Epithelial cell of esophagus (primary cell): Measurements from ENCODE around the gene CORO2B.

Experiments
- DNase-seq: peaks from one replicate; pipeline ENCODE4 v3.0.0; 2010; ENCODE audit warnings: low read depth
- H3K4me3 ChIP-seq: 2 replicates; pipeline ENCODE4 v1.5.1; 2011; ENCODE audit warnings: mild to moderate bottlenecking, low read length, control low read depth
- TF ChIP-seq, protein P1 (sequence below): IDR thresholded peaks from 2 replicates; pipeline ENCODE4 v1.5.1; 2011; ENCODE audit warnings: low read depth, mild to moderate bottlenecking, low read length, control low read depth, inconsistent platforms; ENCODE audit not compliant: insufficient read depth; ENCODE audit errors: missing control alignments

The CORO2B gene

GRCh38 chr15:68638953-68639515 is 60.2 kb downstream of the CORO2B start:
- H3K4me3 ChIP-seq = no peak overlapping the region
- TF ChIP-seq, protein P1, sequence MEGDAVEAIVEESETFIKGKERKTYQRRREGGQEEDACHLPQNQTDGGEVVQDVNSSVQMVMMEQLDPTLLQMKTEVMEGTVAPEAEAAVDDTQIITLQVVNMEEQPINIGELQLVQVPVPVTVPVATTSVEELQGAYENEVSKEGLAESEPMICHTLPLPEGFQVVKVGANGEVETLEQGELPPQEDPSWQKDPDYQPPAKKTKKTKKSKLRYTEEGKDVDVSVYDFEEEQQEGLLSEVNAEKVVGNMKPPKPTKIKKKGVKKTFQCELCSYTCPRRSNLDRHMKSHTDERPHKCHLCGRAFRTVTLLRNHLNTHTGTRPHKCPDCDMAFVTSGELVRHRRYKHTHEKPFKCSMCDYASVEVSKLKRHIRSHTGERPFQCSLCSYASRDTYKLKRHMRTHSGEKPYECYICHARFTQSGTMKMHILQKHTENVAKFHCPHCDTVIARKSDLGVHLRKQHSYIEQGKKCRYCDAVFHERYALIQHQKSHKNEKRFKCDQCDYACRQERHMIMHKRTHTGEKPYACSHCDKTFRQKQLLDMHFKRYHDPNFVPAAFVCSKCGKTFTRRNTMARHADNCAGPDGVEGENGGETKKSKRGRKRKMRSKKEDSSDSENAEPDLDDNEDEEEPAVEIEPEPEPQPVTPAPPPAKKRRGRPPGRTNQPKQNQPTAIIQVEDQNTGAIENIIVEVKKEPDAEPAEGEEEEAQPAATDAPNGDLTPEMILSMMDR = no peak
- no peak for DNase-seq

GRCh38 chr15:68639926-68640600 is 61.3 kb downstream of the CORO2B start:
- DNase-seq = peak; percentile 77
- H3K4me3 ChIP-seq = no peak overlapping the region
- TF ChIP-seq, protein P1 = no peak

DNA sequence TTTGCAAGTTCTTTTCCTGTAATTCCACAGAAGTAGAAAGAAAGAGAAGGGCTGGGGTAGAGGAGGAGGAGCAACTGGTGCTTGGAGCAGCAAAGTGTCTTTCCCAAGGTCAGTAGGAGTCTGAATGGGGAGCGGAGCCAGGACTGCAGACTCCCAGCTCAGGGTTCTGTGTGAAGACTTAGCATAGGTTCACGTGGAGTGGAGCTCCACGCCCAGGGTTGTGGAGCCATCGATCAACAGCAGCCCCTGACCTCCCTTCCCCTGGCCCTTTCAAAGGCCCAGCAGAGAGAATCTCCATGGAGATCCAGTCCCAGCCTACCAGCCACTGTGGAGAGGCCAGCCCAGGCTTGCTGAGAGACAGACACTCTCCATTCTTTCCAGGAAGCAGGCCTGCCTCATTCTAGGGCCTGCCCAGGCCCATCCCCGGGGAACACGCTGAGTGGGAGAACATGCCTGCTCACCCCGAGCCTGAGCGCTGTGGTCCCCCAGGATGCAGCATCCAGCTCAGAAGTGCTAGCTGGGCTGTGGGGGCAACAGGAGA is 62.1 kb downstream of the CORO2B start:
- H3K4me3 ChIP-seq = peak overlapping the region; percentile 34
- DNase-seq = peak; percentile 96

DNA sequence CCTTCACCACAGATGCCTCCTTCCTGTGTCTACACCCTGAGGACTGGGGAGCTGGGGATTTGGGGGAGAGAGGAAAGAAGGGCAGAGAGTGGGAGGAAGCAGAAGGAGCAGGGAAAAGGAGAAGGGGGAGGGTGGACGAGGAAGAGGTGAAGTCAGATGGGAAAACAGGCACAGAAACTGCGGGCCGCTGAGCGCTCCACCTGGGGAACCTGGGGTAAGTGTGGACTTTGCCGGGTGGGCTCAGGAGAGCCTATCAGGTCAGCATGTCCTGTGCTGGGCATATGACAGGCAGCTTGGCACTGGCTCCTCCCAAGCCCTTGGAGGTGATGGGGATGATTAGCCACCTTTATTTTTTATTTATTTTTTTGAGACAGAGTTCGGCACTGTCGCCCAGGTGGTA is 62.6 kb downstream of the CORO2B start:
- TF ChIP-seq, protein P1 = no peak
- peak overlapping the region; percentile 34 for H3K4me3 ChIP-seq
- DNase-seq = no peak

More for the DNA sequence above, 62.1 kb downstream of the CORO2B start:
- TF ChIP-seq, protein P1 = no peak

DNA sequence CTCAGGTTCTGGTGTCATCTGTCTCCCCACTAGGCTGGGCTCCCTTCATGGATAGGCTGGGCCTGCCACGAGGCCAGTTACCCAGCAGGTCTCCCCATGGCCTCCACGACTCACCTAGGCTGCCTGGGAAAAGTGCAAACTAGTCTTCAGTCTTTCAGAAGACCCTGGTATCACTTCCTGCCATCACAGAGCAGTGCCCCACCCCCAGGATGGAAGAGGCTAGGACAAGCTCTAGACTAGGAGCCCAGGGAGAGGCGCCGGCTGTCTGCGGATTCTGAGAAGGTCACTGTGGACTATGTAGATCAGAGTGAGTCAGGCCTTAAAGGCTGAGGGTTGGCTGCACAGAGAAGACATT is 63.7 kb downstream of the CORO2B start:
- TF ChIP-seq, protein P1 = no peak
- H3K4me3 ChIP-seq = no peak overlapping the region
- DNase-seq = peak; percentile 29

GRCh38 chr15:68643216-68643830 is 64.5 kb downstream of the CORO2B start:
- no peak for DNase-seq
- H3K4me3 ChIP-seq = no peak overlapping the region
- TF ChIP-seq, protein P1 = no peak
